PC-3 (cell line): ENCODE measurements around the gene GDAP1L1.

Experiments used
- EZH2phosphoT487 ChIP-seq: fragments of 300-600 bp; sonication (generic); IDR thresholded peaks from 2 replicates; pipeline ENCODE4 v1.6.1; 2018; ENCODE audit warnings: mild to moderate bottlenecking, antibody characterized with exemption, low read length, borderline replicate concordance
- TF ChIP-seq, protein P1 (sequence below): fragments of 300-600 bp; sonication (generic); conservative IDR thresholded peaks from 2 replicates; pipeline ENCODE4 v1.5.1; 2017; ENCODE audit warnings: antibody characterized with exemption, low read depth, mild to moderate bottlenecking, low read length

DNA sequence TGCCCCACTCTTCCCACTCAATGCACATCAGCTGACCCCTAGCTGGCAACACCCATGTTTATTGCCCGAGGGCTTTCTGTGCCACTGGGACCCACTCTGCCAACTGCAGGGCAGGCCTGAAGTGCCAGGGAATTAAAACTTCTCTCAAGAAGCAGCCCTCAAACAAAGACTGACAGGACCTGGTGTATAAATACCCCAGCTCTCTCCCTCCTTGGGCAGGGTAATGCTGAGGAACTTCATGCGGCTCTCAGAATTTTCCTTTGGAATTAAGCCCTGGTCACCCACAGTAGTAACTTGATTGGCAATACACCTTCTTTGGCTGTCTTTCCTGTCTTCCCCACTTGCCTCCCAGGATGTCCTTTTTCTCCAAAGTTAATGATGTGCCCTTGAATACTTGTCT lies 5.3 kb upstream of the GDAP1L1 start:
- TF ChIP-seq, protein P1, sequence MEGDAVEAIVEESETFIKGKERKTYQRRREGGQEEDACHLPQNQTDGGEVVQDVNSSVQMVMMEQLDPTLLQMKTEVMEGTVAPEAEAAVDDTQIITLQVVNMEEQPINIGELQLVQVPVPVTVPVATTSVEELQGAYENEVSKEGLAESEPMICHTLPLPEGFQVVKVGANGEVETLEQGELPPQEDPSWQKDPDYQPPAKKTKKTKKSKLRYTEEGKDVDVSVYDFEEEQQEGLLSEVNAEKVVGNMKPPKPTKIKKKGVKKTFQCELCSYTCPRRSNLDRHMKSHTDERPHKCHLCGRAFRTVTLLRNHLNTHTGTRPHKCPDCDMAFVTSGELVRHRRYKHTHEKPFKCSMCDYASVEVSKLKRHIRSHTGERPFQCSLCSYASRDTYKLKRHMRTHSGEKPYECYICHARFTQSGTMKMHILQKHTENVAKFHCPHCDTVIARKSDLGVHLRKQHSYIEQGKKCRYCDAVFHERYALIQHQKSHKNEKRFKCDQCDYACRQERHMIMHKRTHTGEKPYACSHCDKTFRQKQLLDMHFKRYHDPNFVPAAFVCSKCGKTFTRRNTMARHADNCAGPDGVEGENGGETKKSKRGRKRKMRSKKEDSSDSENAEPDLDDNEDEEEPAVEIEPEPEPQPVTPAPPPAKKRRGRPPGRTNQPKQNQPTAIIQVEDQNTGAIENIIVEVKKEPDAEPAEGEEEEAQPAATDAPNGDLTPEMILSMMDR, result no peak
- TF ChIP-seq EZH2phosphoT487, result no peak
